Measurements from ENCODE around the gene SLC2A11.

The SLC2A11 gene, protein sequence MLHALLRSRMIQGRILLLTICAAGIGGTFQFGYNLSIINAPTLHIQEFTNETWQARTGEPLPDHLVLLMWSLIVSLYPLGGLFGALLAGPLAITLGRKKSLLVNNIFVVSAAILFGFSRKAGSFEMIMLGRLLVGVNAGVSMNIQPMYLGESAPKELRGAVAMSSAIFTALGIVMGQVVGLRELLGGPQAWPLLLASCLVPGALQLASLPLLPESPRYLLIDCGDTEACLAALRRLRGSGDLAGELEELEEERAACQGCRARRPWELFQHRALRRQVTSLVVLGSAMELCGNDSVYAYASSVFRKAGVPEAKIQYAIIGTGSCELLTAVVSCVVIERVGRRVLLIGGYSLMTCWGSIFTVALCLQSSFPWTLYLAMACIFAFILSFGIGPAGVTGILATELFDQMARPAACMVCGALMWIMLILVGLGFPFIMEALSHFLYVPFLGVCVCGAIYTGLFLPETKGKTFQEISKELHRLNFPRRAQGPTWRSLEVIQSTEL
- 6.0 to 6.4 reads per million in 2 donors for total RNA-seq

GRCh38 chr22:23857606-23858483, at the start of gene SLC2A11:
Gene SLC2A11, plus strand, starts transcription at chr22:23857875. Its CDS starts 125 bp downstream, at chr22:23858000.
- DNase-seq, result peak; percentile 87

DNA sequence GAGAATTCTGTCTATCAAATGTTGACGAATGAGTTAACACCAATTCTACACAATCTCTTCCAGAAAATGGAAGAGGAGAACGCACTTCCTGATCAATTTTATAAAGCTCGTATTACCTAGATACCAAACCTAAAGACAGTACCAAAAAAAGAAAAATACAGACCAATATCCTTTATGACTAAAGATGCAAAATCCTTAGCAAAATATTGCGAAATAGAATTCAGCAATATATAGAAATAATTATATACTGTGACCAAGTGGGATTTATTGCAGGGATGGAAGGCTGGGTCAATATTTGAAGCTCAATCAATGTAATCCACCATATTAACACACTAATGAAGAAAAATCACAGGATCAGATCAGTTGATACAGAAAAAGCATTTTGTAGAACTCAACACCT, 45.3 kb upstream of the SLC2A11 start:
- no peak for DNase-seq

DNA sequence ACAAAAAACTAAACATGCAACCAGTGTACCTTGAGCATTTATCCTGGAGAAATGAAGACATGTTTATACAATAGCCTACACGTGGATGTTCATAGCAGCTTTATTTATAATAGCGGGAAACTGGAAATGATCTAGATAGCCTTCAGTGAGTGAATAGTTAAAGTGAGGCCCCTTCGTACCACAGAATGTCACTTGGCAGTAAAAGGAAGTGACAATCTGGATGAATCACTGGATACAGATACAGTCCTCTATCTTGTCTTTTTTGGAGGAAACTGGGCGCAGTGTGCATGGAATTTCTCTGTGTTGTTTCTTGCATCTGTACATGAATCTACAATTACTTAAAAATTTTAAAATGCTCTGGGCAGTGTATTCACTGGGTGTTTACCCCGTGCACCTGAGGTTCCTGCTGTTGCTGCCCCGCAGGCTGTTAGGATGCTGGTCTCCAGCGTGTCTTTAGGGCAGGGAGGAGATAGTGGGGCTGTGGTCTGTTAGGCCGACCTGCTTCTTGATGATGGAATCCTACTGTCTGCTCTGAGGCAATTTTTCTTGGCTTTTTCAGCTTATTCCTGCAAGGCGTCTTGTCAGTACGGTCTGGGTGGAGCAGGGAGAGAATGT, 42.0 kb upstream of the SLC2A11 start:
- no peak for DNase-seq

DNA sequence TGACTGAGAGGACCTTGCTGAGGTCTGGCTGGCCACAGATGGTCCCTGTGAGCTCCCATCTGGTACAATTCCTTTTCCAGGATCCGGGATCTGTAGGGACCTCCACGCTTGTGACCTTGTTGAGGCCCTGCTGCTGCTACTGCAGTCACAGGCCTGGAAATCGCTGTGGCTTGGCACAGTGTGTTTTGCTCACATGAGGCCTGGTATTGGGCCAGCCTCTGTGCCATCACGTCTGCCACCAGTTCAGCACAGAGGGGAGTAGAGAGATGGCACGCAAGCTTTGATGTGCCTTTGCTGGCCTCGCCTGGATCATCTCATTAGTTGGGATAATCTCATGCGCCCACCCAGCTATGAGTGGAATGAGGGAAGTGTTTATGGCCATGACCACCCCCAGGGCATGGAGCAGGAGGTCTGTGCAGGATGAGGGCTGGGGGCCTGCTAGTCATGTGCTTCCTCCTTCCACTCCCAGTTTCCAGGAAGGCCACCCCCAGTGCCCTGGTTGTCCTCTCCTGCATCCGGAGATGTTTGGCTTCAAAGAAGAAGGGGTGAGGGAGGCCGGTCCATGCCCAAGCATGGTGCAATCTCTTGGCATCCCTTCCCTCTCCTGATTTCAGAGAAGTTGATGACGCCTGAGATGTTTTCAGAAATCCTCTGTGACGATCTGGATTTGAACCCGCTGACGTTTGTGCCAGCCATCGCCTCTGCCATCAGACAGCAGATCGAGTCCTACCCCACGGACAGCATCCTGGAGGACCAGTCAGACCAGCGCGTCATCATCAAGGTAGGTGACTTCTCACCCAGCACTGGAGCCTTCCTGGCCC, 41.3 kb upstream of the SLC2A11 start:
- no peak for DNase-seq

- DNase-seq, result no peak
These were observed 40.5 kb upstream of the SLC2A11 start for GRCh38 chr22:23817146-23817545.

- no peak for DNase-seq
These were observed 39.1 kb upstream of the SLC2A11 start for GRCh38 chr22:23818541-23818940.

DNA sequence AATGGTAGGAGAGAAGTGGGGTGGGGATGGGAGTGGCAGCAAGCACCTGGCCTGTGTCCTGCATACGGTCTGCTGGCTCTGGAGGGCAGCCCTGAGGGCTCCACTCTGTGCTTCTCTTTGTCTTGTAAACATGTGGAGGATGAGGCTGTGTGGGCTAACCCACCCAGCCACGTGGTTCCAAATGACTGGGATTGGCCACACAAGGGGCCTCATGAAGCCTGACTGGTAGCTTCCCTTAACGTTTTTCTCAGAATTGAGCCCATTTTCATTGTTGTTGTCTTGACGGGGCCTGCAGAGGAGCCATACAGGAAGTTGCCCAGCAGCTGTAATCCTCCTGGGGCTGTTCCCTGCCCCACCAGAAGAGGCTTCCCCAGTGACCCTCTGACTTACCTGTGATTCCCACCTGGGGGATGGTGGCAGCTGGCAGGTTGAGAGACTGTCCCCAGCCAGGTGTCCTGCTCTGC, 36.9 kb upstream of the SLC2A11 start:
- DNase-seq, result no peak

- no peak for DNase-seq
These were observed 35.5 kb upstream of the SLC2A11 start for GRCh38 chr22:23822101-23822671.

DNA sequence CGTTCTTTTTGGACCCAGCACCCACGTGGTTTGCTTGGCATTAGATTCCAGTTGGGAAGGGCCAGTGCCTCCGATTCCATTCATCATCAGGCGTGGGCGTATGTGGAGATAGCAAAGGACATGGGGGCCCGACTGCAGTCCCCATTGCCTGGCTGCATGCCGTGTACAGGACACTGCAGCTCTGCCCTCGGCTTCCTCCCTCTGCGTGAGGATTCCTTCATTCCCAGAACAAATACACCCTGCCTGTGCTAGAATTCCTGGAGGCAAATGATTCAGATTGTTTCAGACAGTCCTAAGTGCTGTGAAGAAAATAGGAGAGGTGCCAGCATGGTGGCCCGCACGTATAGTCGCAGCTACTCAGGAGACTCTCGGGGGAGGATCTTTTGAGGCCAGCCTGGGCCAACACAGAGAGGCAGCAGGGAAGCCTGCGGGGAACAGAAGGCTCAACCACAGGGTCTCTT, 34.3 kb upstream of the SLC2A11 start:
- DNase-seq, result no peak

GRCh38 chr22:23824476-23825245, 33.0 kb upstream of the SLC2A11 start:
- DNase-seq, result no peak

DNA sequence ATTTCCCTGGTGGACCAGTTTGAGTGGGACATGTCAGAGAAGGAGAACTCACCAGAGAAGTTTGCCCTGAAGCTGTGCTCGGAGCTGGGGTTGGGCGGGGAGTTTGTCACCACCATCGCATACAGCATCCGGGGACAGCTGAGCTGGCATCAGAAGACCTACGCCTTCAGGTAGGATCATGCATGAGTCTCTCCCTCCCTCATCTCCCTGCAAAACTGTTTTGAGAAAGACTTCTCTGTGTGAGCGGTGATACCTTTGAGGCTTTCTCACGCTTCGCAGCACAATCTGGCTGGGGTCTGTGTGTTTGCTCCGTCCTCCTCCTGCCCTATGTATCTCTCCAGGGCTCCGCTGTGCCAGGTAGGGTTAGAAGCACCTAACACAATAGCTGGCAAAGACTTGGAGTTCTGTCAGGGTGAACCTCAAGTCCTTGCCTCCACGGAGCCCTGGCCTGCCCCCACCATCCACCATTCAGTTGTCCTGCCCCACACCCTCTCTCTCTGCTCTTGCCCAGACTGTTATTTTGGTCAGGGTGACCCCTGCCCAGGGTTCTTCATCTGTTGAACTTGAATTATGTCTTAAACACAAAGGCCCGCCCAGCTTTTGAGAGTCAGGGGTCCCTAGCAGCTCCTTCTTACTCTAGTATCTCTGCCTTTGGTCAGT, 32.3 kb upstream of the SLC2A11 start:
- DNase-seq, result no peak

- DNase-seq, result no peak
These were observed 30.9 kb upstream of the SLC2A11 start for GRCh38 chr22:23826510-23827350.

- no peak for DNase-seq
These were observed 30.2 kb upstream of the SLC2A11 start for GRCh38 chr22:23827351-23827995.

- no peak for DNase-seq
These were observed 28.6 kb upstream of the SLC2A11 start for GRCh38 chr22:23828800-23829680.

- no peak for DNase-seq
These were observed 27.8 kb upstream of the SLC2A11 start for GRCh38 chr22:23829845-23830372.

GRCh38 chr22:23831261-23831660, 26.4 kb upstream of the SLC2A11 start:
- DNase-seq, result no peak

GRCh38 chr22:23831781-23832180, 25.9 kb upstream of the SLC2A11 start:
- DNase-seq, result no peak
